ENCODE data around the gene OSBPL3. TPM values are rescaled to one million over a fixed set of nuclear protein-coding genes. Genes with fewer than 3 reads are reported as not detected.
A peak's percentile ranks its signal among the peaks of the same experiment; 100 is the strongest.

Gene OSBPL3
- total and polyA plus RNA-seq, 8 donors = 2.0 to 25.0 (median 9.9) TPM

GRCh38 chr7:24912874-24913514, 67.0 kb downstream of the OSBPL3 start:
- TF ChIP-seq POLR2A (IDR thresholded peaks at IDR 0.05) = no peak
- TF ChIP-seq POLR2AphosphoS5 (IDR thresholded peaks at IDR 0.05) = no peak
- TF ChIP-seq EP300 (IDR thresholded peaks at IDR 0.05) = no peak
- TF ChIP-seq CTCF (IDR thresholded peaks at IDR 0.05) = no peak

GRCh38 chr7:24912424-24912823, 67.6 kb downstream of the OSBPL3 start:
- Histone ChIP-seq H3K4me3 (no peak overlapping the region), H3K27ac (no peak overlapping the region), H3K9me3 (no peaks in the 10 kb centered on the region), H3K36me3 (no peaks in the 10 kb centered on the region), H3K27me3 (no peaks in the 10 kb centered on the region), H3K4me1 (peaks cover 9 to 40% (median 17%) of the 10 kb centered on the region in 4 donors)
- no peak for DNase-seq
- WGBS, 5 donors = 74 to 83% (median 80%) methylated on average over 4 of the region's 4 CpGs
- TF ChIP-seq POLR2A (IDR thresholded peaks at IDR 0.05) (no peak), CTCF (IDR thresholded peaks at IDR 0.05) (no peak), EP300 (IDR thresholded peaks at IDR 0.05) (no peak), POLR2AphosphoS5 (IDR thresholded peaks at IDR 0.05) (no peak)
- intact Hi-C loops (cut with DNase I; ENCODE audit: low total_unique reads) = no loop called here

More at GRCh38 chr7:24912874-24913514, 67.0 kb downstream of the OSBPL3 start:
- DNase-seq = peak in 1 of 2 donors; percentile 29
- 87 to 95% (median 91%) methylated on average over 8 of the region's 8 CpGs for WGBS, 5 donors
- no peaks in the 10 kb centered on the region for H3K27me3 ChIP-seq
- no peaks in the 10 kb centered on the region for H3K36me3 ChIP-seq
- H3K27ac ChIP-seq = no peak overlapping the region
- no peaks in the 10 kb centered on the region for H3K9me3 ChIP-seq
- intact Hi-C loops (cut with DNase I; ENCODE audit: low total_unique reads) = no loop called here
- H3K4me1 ChIP-seq = peaks cover 9 to 34% (median 15%) of the 10 kb centered on the region in 4 donors
- H3K4me3 ChIP-seq = no peak overlapping the region

- Histone ChIP-seq H3K4me1 (peaks cover 9 to 49% (median 21%) of the 10 kb centered on the region in 4 donors), H3K27ac (peak overlapping the region in 1 of 5 donors; percentile 11), H3K9me3 (no peaks in the 10 kb centered on the region), H3K36me3 (no peaks in the 10 kb centered on the region), H3K27me3 (no peaks in the 10 kb centered on the region), H3K4me3 (no peak overlapping the region)
- intact Hi-C loops (cut with DNase I; ENCODE audit: low total_unique reads) = no loop called here
- TF ChIP-seq CTCF (IDR thresholded peaks at IDR 0.05) = no peak
- TF ChIP-seq EP300 (IDR thresholded peaks at IDR 0.05) = no peak
- no peak for TF ChIP-seq POLR2A (IDR thresholded peaks at IDR 0.05)
- TF ChIP-seq POLR2AphosphoS5 (IDR thresholded peaks at IDR 0.05) = no peak
- DNase-seq = peak in 1 of 2 donors; percentile 39
- WGBS, 5 donors = 26 to 48% (median 36%) methylated on average over 3 of the region's 3 CpGs
Measured at GRCh38 chr7:24911213-24911603, 68.8 kb downstream of the OSBPL3 start.

GRCh38 chr7:24910551-24911212, 69.3 kb downstream of the OSBPL3 start:
- 56 to 72% (median 69%) methylated on average over 4 of the region's 4 CpGs for WGBS, 5 donors
- intact Hi-C loops (cut with DNase I; ENCODE audit: low total_unique reads) = no loop called here
- H3K27ac ChIP-seq = peak overlapping the region in 1 of 5 donors; percentile 11

More at GRCh38 chr7:24910551-24911212, 69.3 kb downstream of the OSBPL3 start:
- Histone ChIP-seq H3K4me3 (no peak overlapping the region), H3K4me1 (peaks cover 10 to 54% (median 26%) of the 10 kb centered on the region in 4 donors), H3K9me3 (no peaks in the 10 kb centered on the region), H3K27me3 (no peaks in the 10 kb centered on the region), H3K36me3 (no peaks in the 10 kb centered on the region)
- DNase-seq = no peak
- TF ChIP-seq CTCF (IDR thresholded peaks at IDR 0.05) (no peak), POLR2AphosphoS5 (IDR thresholded peaks at IDR 0.05) (no peak)
